Osteoblast (primary cell): ENCODE data around the gene C6orf89. TPM values are rescaled to one million over a fixed set of nuclear protein-coding genes. Genes with fewer than 3 reads are reported as not detected.
A peak's percentile ranks its signal among the peaks of the same experiment; 100 is the strongest.

ENCODE experiments used
- DNase-seq: peaks from one replicate; pipeline ENCODE4 v3.0.0; 2011; ENCODE audit warnings: low spot score, mixed read lengths; ENCODE audit not compliant: insufficient read length; ENCODE audit errors: missing footprints
- H2AFZ ChIP-seq: 2 replicates; pipeline ENCODE4 v1.6.0; 2011; ENCODE audit warnings: mild to moderate bottlenecking, low read length
- H3K27ac ChIP-seq: 2 replicates; pipeline ENCODE4 v1.5.1; 2011; ENCODE audit warnings: mild to moderate bottlenecking, low read depth, low read length, moderate library complexity
- H3K27me3 ChIP-seq: 2 replicates; pipeline ENCODE4 v1.6.0; 2012; ENCODE audit warnings: mild to moderate bottlenecking, control low read depth, inconsistent platforms, low read length, moderate library complexity; ENCODE audit not compliant: insufficient read depth
- H3K36me3 ChIP-seq: 2 replicates; pipeline ENCODE4 v1.5.1; 2011; ENCODE audit warnings: mild to moderate bottlenecking, low read length, control low read depth, moderate library complexity; ENCODE audit not compliant: insufficient read depth
- H3K4me1 ChIP-seq: 2 replicates; pipeline ENCODE4 v1.5.1; 2011; ENCODE audit warnings: mild to moderate bottlenecking, low read length, control low read depth, moderate library complexity; ENCODE audit not compliant: insufficient read depth
- H3K4me2 ChIP-seq: 2 replicates; pipeline ENCODE4 v1.6.0; 2011; ENCODE audit warnings: mild to moderate bottlenecking, low read length; ENCODE audit not compliant: insufficient read depth
- H3K4me3 ChIP-seq: fragments of 200-600 bp; sonication (generic); 3 replicates; pipeline ENCODE4 v1.5.1; 2012; ENCODE audit warnings: mild to moderate bottlenecking, low read length, inconsistent platforms; ENCODE audit not compliant: insufficient read depth
- H3K79me2 ChIP-seq: 2 replicates; pipeline ENCODE4 v1.6.0; 2012; ENCODE audit warnings: mild to moderate bottlenecking, low read length, control low read depth, inconsistent platforms; ENCODE audit not compliant: insufficient read depth
- H3K9me3 ChIP-seq: 2 replicates; pipeline ENCODE4 v1.5.1; 2011; ENCODE audit warnings: low read depth, low read length, control low read depth
- H4K20me1 ChIP-seq: 2 replicates; pipeline ENCODE4 v1.6.0; 2012; ENCODE audit warnings: mild to moderate bottlenecking, low read length, control low read depth; ENCODE audit not compliant: insufficient read depth
- total RNA-seq: library from RNA; depleted of rRNA; stranded (reverse); fragments of >200 nt; gene quantifications from 2 replicates; pipeline ENCODE4 v1.2.3, GENCODE V29; 2012
- TF ChIP-seq, protein P1 (sequence below): IDR thresholded peaks from 2 replicates; pipeline ENCODE4 v1.5.1; 2011; ENCODE audit warnings: mild to moderate bottlenecking, low read depth, low read length, moderate library complexity; ENCODE audit errors: extremely low read depth

C6orf89 gene
- total RNA-seq, 1 donor = 59.0 TPM

DNA sequence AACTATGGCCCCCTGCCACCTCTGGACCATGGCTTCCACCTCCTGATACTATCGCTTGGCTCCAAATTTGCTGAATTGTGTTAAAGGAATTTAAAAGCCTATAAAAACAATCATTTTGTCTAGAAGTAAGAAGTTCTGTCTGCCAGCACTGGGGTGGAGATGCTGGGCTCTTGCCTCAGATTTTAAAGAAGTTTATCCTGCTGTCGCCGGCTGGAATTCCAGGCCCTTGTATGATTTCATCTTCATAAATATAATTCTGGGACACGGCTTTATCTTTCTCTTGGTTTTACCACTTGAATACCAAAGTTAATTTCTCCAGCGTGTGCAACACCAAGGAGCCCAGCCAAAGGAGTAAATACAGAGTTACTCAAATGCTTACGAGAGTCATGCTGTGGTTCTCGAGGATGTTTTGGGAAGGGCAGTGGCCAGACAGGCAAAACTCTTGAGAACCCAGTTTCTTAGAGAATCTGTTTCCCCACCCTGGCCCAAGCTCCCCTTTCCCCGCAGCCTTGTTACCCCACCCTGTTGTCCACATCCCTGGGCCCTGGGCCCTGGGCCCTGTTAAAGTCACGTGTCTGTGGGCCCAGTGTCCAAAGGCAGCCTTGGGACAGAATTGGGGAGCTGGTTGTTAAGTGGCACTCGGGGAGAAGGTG lies 31.9 kb downstream of the C6orf89 start:
- peaks cover 70% of the 10 kb centered on the region for H3K4me1 ChIP-seq
- TF ChIP-seq, protein P1, sequence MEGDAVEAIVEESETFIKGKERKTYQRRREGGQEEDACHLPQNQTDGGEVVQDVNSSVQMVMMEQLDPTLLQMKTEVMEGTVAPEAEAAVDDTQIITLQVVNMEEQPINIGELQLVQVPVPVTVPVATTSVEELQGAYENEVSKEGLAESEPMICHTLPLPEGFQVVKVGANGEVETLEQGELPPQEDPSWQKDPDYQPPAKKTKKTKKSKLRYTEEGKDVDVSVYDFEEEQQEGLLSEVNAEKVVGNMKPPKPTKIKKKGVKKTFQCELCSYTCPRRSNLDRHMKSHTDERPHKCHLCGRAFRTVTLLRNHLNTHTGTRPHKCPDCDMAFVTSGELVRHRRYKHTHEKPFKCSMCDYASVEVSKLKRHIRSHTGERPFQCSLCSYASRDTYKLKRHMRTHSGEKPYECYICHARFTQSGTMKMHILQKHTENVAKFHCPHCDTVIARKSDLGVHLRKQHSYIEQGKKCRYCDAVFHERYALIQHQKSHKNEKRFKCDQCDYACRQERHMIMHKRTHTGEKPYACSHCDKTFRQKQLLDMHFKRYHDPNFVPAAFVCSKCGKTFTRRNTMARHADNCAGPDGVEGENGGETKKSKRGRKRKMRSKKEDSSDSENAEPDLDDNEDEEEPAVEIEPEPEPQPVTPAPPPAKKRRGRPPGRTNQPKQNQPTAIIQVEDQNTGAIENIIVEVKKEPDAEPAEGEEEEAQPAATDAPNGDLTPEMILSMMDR = no peak
- DNase-seq = no peak
- peaks cover 17% of the 10 kb centered on the region for H4K20me1 ChIP-seq
- H3K27me3 ChIP-seq = no peaks in the 10 kb centered on the region
- H3K9me3 ChIP-seq = no peaks in the 10 kb centered on the region
- peak overlapping the region; percentile 26 for H3K4me2 ChIP-seq
- peaks cover 38% of the 10 kb centered on the region for H3K36me3 ChIP-seq
- H3K4me3 ChIP-seq = no peak overlapping the region
- H3K79me2 ChIP-seq = no peaks in the 10 kb centered on the region
- H3K27ac ChIP-seq = peak overlapping the region; percentile 89
- no peak overlapping the region for H2AFZ ChIP-seq

DNA sequence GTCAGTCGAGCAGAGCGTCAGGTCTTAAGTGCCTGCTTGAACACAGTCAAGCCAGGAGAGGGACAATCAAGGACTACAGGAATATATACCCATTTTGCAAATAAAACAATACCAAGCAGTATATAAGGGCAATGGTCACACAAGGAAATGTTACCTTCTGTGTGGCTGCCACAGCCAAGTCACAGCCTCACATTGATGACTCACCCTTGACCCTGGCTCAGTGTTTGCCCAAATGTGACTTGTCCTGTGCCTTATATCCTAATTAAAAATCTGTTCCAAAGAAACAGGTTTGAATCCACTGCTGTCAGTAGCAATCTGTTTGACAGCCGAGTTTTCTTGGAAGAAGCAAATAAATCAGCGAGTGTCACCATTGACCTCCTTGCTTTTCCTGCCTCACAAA lies 34.3 kb downstream of the C6orf89 start:
- TF ChIP-seq, protein P1 = no peak
- Histone ChIP-seq H3K36me3 (peaks cover 44% of the 10 kb centered on the region), H3K27ac (no peak overlapping the region), H3K79me2 (no peaks in the 10 kb centered on the region), H3K4me2 (no peak overlapping the region), H4K20me1 (peaks cover 6% of the 10 kb centered on the region), H3K4me3 (no peak overlapping the region), H3K9me3 (no peaks in the 10 kb centered on the region), H3K4me1 (peaks cover 61% of the 10 kb centered on the region), H3K27me3 (no peaks in the 10 kb centered on the region), H2AFZ (no peak overlapping the region)
- no peak for DNase-seq

DNA sequence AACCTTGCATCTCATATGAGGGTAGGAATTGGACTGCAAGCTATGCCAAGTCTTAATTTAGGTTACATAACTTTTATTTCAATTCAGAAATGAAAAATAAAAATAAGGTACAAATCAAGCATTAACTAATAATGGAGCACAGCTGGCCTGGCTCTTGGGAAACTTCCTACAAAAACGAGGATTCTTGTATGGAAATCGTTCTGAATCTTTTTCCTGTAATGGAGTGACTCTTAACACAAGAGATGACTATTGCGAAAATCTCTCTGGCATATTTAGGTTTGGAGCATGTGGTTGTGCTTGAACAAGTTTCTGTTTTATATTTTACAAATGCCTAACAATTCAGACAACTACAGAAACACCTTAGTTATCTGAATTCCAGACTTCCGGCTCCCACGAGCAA lies 34.8 kb downstream of the C6orf89 start:
- Histone ChIP-seq H4K20me1 (peaks cover 6% of the 10 kb centered on the region), H3K4me3 (no peak overlapping the region), H3K27me3 (no peaks in the 10 kb centered on the region), H2AFZ (no peak overlapping the region), H3K9me3 (no peaks in the 10 kb centered on the region), H3K79me2 (no peaks in the 10 kb centered on the region), H3K27ac (no peak overlapping the region), H3K4me1 (peaks cover 60% of the 10 kb centered on the region), H3K4me2 (no peak overlapping the region), H3K36me3 (peaks cover 45% of the 10 kb centered on the region)
- TF ChIP-seq, protein P1 = no peak
- DNase-seq = no peak

DNA sequence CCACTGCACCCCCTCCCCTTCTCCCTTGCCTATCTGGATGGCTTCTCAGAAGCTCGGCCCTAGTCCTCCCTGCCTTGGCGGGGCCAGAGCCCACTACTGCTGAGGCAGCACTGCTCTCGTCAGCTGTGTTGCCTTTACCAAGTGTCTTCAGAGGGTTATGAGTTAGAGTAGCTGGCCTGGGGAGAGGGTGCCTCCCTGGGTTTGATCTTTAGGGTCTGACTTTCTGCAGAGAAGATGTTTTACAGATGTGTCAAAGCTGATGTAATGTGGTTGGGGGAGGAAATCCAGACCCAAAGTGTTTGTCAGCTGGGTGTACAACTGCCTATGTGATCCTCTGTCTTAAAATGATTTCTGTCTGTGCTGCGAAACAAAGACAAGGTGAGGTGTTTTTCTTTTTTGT lies 38.4 kb downstream of the C6orf89 start:
- H3K36me3 ChIP-seq = peaks cover 37% of the 10 kb centered on the region
- H3K4me3 ChIP-seq = no peak overlapping the region
- H3K4me1 ChIP-seq = peaks cover 41% of the 10 kb centered on the region
- no peak overlapping the region for H3K4me2 ChIP-seq
- TF ChIP-seq, protein P1 = no peak
- no peak overlapping the region for H3K27ac ChIP-seq
- DNase-seq = no peak
- no peaks in the 10 kb centered on the region for H3K79me2 ChIP-seq
- H4K20me1 ChIP-seq = no peaks in the 10 kb centered on the region
- no peaks in the 10 kb centered on the region for H3K9me3 ChIP-seq
- H3K27me3 ChIP-seq = no peaks in the 10 kb centered on the region
- no peak overlapping the region for H2AFZ ChIP-seq
